HG03457 (cell line): ENCODE results near the gene FAF2.

Experiments
- ATAC-seq: cut with Tn5 transposase; IDR thresholded peaks from one replicate; pipeline ENCODE4 v1.9.1; 2021; ENCODE audit warnings: moderate number of reproducible peaks; ENCODE audit not compliant: unreplicated experiment

The FAF2 gene

DNA sequence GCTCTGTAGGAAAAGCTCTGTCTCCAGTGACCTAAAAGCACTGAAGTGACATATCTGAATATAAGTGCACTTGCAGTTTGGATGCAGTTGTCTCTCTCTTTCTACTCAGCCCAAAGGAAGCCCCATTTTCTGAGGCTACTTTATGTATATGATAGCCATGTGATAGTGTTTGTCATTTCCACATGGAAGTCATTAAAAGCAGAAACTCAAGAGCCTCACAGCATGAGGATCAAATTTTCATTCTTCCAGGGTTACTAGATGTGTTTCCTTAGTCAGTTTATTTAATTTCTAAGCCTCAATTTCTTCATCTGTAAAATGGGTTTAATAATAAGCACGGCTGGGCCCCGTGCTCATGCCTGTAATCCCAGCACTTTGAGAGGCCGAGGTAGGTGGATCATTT, 52.3 kb downstream of the FAF2 start:
- no peak for ATAC-seq

DNA sequence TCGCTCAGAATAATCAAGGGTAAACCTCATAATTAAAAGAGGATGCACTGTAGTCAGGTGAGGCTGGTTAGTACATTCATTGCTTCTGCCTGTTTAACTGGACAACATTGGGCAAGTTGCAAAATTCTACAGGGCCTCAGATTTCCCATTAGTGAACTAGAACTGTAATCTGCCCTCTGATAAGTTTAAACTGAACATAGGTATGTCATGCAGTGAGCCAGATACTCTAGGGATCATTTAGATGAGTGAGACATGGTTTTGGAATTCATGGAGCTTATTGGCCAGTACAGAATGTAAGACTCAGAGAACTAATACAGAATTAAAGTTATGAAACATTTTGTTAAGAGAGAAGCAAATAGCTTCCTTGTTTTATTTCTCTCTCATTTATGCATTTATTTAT, 53.1 kb downstream of the FAF2 start:
- no peak for ATAC-seq

DNA sequence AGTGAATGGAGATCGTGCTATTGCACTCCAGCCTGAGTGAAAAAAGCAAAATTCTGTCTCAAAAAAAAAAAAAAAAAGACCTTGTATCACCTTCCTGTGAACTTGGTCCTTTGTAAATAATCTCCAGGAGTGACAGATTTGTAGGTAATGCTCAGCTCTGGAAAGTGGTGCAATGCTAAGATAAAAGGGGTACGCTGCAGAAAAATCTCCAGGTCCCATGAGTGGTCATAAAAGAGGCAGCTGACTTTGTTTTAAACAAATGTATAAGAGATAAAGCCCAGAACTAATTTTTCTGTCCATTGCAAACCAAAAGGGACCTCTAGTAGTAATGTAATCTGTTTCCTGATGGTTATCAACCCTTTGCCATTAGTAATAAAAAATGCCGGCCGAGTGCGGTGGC, 55.3 kb downstream of the FAF2 start:
- ATAC-seq = no peak

DNA sequence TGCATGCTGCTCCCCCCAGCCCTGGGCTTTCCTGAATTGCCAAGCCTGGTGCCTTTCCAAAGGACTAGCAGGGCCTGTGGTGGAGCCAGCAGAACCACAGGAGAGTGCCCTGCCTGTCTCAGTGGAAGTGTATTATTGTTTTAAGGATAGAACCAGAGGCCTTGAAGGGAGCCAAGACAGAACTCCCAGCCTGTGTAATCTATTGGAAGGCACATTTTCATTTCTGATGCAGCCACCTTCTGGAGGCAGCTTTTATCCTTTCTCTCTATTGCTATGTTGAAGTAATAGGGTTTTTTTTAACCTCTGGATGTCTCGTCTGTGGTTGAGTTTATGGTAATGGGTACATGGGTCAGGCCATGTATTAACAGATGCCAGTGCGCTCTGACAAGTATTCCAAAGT, 59.7 kb downstream of the FAF2 start:
- ATAC-seq = no peak

DNA sequence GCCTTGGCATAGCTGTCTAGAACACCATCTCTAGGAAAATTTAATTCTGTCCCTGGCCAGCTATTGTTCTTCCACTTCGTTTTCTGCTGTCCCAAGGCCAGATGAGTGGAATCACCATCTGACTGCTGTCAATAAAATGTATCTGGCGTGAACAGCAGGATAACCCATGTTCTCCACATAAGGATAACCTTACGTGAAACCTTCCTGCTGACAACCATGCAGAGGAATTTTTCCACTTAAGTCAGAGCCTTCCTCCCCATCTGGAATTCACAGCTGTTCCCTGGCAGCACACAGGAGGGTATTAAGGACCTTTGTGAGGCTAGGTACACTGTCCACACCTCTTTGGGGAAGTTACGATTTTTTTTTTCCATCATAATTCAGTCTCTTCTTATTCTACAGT, 60.4 kb downstream of the FAF2 start:
- no peak for ATAC-seq

DNA sequence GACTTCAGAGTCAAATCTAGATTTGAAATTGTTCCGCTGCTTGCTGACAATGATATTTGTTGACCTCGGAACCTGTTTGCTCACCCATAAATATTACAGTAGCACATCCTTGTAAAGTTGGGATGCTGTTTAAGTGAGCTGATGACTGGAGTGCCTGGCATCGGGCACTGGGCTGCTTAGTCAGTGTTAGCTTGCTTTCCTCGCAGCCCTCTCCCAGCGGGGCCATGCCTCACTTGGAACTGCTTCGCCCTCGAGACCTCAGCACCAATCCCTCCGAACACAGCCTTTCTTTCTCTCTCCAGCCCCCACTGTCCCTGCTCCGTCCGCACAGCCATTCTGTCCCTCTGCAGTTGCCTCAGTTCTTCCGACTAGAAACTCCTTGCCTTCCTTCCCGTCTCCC, 65.6 kb downstream of the FAF2 start:
- no peak for ATAC-seq

DNA sequence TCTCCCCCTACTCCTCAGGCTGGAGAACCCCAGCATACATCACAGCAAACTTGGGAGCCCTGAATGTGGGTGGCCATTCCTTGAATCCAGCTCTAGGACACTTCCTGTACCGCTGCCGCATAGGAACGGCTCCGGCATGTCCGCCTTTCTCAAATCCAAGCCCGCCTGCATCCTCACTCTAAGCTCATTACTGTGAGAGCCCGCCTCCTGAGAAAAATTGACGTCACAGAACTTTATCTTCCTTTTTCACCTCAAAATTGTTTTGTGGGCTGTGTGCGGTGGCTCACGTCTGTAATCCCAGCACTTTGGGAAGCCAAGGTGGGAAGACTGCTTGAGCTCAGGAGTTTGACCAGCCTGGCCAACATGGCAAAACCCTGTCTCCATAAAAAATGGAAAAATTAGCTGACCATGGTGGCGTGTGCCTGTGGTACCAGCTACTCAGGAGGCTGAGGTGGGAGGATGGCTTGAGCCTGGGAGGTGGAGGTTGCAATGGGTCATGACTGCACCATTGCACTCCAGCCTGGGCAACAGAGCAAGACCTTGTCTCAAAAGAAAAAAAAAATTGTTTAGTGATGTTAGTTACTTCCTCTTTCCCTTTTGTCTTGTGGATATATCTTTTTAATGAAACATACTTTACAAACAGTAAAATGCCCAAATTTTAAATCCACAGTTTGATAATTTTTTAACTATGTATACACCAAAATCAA, 66.2 kb downstream of the FAF2 start:
- no peak for ATAC-seq

DNA sequence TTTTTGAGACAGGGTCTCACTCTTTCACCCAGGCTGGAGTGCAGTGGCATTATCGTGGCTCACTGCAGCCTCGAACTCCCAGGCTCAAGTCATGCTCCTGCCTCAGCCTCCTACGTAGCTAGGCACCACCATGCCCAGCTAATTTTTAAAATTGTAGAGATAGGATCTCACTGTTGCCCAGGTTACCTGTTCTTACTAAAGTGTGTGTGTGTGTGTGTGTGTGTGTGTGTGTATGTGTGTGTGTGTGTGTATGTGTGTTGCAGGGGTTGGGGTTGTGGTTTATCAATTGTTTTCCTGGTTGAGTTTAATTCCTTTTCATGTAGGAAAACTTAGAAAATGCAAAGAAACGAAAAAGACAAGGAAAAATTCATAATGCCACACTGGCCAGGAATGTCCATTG, 67.2 kb downstream of the FAF2 start:
- no peak for ATAC-seq

DNA sequence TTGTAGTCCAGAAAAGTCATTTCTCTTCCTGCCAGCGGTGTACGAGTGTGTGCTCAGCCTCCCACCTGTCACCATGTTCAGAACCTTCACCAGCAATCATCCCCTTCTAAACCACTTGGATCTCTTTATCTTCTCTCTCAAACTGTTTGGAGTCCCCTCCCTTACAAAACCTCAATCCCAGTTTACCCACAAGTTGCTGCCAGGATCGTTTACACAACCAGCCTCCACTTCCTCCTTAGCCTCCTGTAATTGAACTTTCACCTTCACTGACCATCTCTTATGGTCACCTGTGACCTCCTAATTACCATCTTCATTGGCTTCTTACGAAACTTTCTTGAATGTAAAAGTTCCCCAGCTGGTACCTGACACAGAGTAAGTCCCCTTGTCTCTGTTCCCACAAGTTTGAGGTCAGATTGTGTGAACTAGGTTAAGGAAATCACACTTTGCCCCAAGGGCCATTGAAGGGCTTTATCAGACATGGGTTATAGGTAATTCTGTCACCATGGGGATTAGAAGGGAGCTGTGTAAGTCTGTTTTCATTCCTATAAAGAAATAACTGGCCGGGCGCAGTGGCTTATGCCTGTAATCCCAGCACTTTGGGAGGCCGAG, 69.0 kb downstream of the FAF2 start:
- ATAC-seq = no peak

DNA sequence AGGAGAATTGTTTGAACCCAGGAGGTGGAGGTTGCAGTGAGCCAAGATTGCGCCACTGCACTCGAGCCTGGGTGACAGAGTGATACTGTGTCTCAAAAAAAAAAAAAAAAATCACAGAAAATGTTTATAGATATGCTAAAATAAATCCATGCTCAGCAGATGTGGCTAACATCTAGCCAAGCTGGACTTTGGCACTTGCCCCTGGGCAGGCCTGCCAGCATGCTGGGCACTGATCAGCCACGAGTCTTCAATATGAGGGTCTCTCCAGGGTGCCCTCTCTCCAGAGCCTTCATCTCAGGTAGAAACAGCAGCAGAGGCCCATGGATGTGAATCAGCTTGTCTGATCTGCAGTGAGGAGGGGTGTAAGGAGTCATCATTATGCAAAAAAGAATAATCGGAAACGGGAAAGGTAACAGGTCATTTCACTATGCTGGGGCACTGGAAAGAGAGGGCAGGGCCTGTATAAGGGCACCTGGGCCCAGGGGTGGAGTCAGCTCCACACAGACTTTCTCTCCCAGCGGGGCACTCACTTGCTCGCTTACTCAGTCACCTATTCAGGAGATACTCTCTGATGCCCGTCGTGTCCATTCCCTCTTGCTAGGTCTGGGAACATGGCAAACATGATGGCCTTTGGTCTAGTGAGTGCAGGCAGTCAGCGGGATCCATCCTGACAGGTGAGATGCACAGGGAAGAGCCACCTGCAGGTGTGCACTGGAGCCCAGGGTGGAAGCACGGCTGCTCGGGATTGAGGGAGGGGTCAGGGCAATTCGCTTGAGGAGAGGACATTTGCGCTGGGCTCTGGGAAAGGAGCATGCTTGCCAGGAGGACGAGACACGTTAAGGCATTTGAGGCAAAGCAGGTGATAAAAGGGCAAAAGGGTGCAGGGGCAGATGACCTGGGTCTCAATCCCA, 71.9 kb downstream of the FAF2 start:
- no peak for ATAC-seq

DNA sequence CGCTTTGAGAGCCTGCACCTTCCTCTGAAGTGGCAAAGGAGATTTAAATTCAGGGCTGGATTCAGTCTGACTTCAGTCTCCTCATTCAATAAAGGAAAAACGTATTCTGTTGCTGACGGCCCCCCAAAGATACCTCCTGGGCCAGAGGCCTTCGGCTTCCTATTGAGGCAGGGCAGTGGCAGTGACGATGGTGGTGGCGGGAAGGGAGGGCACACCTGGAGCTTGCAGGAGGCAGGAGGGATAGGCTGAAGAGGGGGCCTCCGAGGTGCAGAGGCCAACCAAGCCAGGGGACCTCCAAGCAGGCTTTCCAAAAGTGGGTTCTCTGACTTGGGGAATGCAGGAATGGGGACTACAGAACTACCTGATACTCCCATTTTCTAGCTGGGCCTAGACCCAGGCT, 73.1 kb downstream of the FAF2 start:
- ATAC-seq = no peak

DNA sequence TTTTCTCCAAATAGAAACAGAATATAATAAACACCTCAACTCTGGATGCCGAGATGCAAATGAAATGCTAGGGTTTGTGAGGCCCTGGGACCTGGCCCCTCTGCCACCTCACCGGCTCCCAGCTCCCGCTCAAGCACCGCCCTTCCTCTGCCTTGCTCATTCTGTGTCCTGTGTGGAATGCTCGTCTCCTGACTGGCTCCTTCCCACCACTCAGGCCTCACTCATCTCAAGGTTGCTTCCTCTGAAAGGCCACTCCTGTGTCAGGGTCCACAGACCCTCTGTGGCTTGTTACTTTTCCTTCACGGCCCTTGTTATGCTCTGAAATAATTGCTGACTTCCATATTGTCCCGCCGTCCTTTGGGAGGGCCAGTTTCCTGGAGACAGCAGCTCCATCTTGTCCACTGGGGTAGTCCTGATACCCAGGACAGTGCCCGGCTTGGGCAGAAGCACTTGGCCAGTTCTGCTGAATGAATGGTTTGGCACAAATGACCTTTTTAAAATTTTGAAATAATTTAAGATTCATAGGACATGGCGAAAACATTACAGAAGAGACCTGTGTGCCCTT, 73.6 kb downstream of the FAF2 start:
- ATAC-seq = no peak

DNA sequence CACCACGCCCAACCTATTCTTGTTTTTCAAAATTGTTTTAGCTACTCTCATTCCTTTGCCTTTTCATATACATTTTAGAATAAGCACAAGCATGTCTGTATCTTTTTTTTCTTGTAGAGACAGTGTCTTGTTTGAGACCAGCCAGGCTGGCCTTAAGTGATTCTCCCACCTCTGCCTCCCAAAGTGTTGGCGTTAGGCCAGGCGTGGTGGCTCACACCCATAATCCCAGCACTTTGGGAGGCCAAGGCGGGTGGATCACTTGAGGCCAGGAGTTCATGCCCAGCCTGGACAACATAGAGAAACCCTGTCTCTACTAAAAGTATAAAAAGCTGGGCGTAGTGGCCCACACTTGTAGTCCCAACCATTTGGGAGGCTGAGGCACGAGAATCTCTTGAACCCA, 76.0 kb downstream of the FAF2 start:
- ATAC-seq = no peak

DNA sequence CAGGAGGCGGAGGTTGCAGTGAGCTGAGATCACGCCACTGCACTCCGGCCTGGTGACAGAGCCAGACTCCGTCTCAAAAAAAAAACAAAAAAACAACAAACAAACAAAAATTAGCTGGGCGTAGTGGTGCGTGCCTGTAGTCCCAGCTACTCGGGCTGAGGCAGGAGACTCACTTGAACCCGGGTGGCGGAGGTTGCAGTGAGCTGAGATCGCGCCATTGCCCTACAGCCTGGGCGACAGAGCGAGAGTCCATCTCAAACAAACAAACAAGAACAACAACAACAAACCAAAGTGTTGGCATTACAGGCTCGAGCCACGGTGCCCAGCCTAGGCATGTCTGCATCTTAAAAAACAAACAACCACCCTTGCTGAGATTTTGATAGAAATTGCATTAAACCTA, 76.8 kb downstream of the FAF2 start:
- no peak for ATAC-seq

DNA sequence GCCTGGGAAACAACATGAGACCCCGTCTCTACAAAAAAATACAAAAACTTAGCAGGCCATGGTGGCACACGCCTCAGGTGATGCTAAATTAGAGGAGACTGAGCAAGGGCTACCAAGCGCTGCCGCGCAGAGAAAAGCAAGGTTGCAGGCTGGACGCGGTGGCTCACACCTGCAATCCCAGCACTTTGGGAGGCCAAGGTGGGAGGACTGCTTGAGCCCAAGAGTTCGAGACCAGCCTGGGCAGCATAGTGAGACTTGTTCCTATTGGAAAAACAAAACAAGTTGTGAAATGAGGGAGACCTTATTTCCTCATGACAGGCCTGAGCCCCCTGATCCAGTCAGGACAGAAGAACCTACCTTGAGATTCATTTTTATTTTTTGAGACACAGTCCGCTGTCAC, 77.5 kb downstream of the FAF2 start:
- no peak for ATAC-seq

DNA sequence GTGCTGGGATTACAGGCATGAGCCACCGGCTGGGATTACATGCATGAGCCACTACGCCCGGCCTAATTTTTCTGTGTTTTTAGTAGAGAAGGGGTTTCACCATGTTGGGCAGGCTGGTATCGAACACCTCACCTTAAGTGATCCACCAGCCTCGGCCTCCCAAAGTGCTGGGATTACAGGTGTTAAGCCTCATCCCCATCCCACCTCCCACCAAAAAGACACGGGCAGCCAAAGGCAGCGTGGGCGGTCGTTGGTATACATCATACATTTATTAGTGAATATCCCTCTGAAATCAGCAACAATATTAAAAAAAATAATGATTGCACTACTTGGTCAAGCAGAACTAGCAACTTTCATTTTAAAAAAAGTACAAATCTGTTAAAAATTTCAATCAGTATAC, 78.3 kb downstream of the FAF2 start:
- ATAC-seq = no peak

DNA sequence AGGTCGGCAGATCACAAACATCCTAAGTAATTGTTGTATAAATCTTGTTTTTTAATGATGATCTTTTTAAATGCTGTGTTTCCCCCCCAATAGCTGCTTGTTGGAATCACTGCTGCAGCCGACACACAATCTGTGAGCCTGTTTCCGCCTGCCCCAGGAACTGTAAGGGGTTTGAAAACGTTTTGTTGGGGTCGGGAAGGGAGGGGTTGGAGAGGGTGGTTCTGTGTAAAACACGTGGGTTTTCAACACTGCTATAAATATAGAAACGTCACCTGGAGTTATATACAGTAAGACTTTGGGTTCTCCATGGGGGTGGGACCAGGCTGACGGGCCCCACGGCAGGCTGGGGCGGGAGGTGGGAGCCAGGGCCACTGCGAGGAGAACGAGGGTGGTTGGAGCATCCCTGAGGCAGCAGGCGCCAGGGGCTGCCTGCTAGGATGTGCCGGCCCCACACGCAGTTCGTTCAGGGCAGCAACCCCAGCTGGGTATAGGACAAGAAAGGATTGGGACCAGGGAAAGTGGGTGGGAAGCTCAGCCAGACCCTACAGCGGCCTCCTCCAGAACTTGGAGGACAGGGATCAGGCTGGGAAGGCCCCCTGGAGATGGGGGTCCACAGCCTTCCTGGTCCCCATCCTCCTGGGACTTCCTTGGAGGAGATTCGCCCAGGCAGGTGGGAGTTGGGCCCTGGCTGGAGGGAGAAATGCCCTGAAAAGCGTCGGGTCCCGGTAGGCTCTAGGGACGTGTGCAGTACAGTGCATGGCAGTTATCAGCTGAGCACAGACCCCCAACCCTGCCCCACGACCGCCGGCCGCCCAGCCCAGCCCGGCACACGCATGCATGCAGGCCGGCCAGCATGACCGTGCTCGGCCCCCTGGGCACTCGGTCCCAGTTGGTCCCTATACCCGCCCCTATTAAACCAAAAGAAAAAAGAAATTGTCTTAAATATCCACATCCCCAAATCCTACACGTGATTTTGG, 79.3 kb downstream of the FAF2 start:
- no peak for ATAC-seq

DNA sequence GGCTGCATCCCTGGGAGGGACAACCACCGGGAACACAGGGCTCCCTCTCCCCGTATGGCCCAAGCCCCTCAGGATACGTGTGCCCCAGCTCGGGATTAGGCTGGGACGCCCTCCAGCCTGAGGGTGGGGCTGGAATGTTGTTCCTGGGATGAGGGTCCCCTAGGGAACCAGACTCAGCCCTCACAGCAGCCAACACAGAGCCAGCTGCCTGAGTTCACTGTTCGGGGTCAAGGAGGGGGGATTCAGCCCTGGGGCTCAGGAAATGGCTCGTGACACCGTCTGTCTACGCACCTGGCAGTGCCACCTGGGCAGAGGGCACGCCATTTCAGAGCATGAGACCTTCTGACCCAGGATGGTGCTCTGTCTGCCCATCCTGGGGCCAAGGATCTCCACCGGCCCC, 80.1 kb downstream of the FAF2 start:
- no peak for ATAC-seq

DNA sequence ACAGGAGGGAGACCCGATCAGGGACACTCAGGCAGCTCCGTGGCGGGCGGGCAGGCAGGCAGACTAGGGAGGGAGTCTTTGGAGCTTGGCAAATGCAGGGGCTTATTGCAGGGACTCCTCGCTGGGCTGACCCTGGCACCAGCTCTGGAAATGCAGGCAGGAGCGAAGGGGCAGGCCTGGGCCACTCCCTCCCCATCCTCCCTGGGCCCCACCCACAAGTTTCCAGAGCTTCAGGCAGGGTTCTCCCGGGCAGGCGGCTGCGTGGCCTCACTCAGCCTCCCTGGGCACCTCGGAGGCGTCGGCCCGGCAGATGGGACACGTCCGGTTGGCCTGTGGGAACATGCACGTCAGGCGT, 80.6 kb downstream of the FAF2 start:
- ATAC-seq = no peak

DNA sequence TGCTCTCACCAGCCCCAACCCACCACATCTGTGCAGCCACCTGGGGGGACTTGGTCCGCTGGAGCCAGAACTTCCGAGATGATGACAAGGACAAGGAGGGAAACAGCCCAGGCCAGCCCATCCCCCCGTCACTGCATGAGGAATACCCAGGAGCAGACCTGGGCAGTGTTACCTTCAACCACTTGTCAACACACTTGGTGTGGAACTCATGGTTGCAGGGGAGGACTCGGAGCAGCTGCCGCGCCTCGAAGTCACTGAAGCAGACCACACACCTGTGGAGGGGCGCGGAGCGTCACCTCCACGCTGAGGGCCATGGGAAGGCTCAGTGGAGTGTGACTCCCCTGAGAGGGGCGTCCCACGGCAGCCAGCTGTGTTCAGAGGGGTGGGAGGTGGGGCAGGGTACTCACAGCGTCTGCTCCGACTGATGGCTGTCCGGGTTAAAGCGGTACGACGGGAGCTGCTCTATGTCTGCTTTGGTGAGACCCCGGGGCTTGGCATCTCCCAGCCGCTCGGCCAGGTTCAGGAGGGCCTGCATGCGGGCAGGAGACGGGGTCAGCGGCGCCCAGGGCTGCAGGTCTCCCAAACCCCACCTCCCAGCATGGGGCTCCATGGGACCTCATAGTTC, 81.0 kb downstream of the FAF2 start:
- no peak for ATAC-seq
